Osteoblast (primary cell): ENCODE results near the gene NINL. TPM values are rescaled to one million over a fixed set of nuclear protein-coding genes. Genes with fewer than 3 reads are reported as not detected.

Experiments used
- DNase-seq: peaks from one replicate; pipeline ENCODE4 v3.0.0; 2011; ENCODE audit warnings: low spot score, mixed read lengths; ENCODE audit not compliant: insufficient read length; ENCODE audit errors: missing footprints
- H2AFZ ChIP-seq: 2 replicates; pipeline ENCODE4 v1.6.0; 2011; ENCODE audit warnings: mild to moderate bottlenecking, low read length
- H3K27ac ChIP-seq: 2 replicates; pipeline ENCODE4 v1.5.1; 2011; ENCODE audit warnings: mild to moderate bottlenecking, low read depth, low read length, moderate library complexity
- H3K27me3 ChIP-seq: 2 replicates; pipeline ENCODE4 v1.6.0; 2012; ENCODE audit warnings: mild to moderate bottlenecking, control low read depth, inconsistent platforms, low read length, moderate library complexity; ENCODE audit not compliant: insufficient read depth
- H3K36me3 ChIP-seq: 2 replicates; pipeline ENCODE4 v1.5.1; 2011; ENCODE audit warnings: mild to moderate bottlenecking, low read length, control low read depth, moderate library complexity; ENCODE audit not compliant: insufficient read depth
- H3K4me1 ChIP-seq: 2 replicates; pipeline ENCODE4 v1.5.1; 2011; ENCODE audit warnings: mild to moderate bottlenecking, low read length, control low read depth, moderate library complexity; ENCODE audit not compliant: insufficient read depth
- H3K4me2 ChIP-seq: 2 replicates; pipeline ENCODE4 v1.6.0; 2011; ENCODE audit warnings: mild to moderate bottlenecking, low read length; ENCODE audit not compliant: insufficient read depth
- H3K4me3 ChIP-seq: fragments of 200-600 bp; sonication (generic); 3 replicates; pipeline ENCODE4 v1.5.1; 2012; ENCODE audit warnings: mild to moderate bottlenecking, low read length, inconsistent platforms; ENCODE audit not compliant: insufficient read depth
- H3K79me2 ChIP-seq: 2 replicates; pipeline ENCODE4 v1.6.0; 2012; ENCODE audit warnings: mild to moderate bottlenecking, low read length, control low read depth, inconsistent platforms; ENCODE audit not compliant: insufficient read depth
- H3K9me3 ChIP-seq: 2 replicates; pipeline ENCODE4 v1.5.1; 2011; ENCODE audit warnings: low read depth, low read length, control low read depth
- H4K20me1 ChIP-seq: 2 replicates; pipeline ENCODE4 v1.6.0; 2012; ENCODE audit warnings: mild to moderate bottlenecking, low read length, control low read depth; ENCODE audit not compliant: insufficient read depth
- CTCF ChIP-seq: IDR thresholded peaks from 2 replicates; pipeline ENCODE4 v1.5.1; 2011; ENCODE audit warnings: mild to moderate bottlenecking, low read depth, low read length, moderate library complexity; ENCODE audit errors: extremely low read depth
- total RNA-seq: library from RNA; depleted of rRNA; stranded (reverse); fragments of >200 nt; gene quantifications from 2 replicates; pipeline ENCODE4 v1.2.3, GENCODE V29; 2012

NINL gene
- total RNA-seq, 1 donor: 14.8 TPM

GRCh38 chr20:25521382-25521781, 63.9 kb downstream of the NINL start:
- Histone ChIP-seq H3K36me3 (peaks cover 2% of the 10 kb centered on the region), H3K27me3 (no peaks in the 10 kb centered on the region), H4K20me1 (no peaks in the 10 kb centered on the region), H2AFZ (no peak overlapping the region), H3K4me3 (no peak overlapping the region), H3K27ac (no peak overlapping the region), H3K9me3 (no peaks in the 10 kb centered on the region), H3K79me2 (no peaks in the 10 kb centered on the region), H3K4me2 (no peak overlapping the region), H3K4me1 (peaks cover 12% of the 10 kb centered on the region)
- TF ChIP-seq CTCF: no peak
- no peak for DNase-seq

- no peak overlapping the region for H3K27ac ChIP-seq
- no peak for TF ChIP-seq CTCF
- no peaks in the 10 kb centered on the region for H3K27me3 ChIP-seq
- peaks cover 9% of the 10 kb centered on the region for H3K9me3 ChIP-seq
- peaks cover 9% of the 10 kb centered on the region for H3K36me3 ChIP-seq
- H2AFZ ChIP-seq: no peak overlapping the region
- no peak overlapping the region for H3K4me3 ChIP-seq
- H4K20me1 ChIP-seq: no peaks in the 10 kb centered on the region
- no peak for DNase-seq
- H3K79me2 ChIP-seq: no peaks in the 10 kb centered on the region
- no peak overlapping the region for H3K4me2 ChIP-seq
- no peaks in the 10 kb centered on the region for H3K4me1 ChIP-seq
These were observed 68.2 kb downstream of the NINL start for GRCh38 chr20:25517124-25517523.

GRCh38 chr20:25514747-25515340, 70.5 kb downstream of the NINL start:
- peaks cover 20% of the 10 kb centered on the region for H3K36me3 ChIP-seq
- no peak for TF ChIP-seq CTCF
- H3K4me2 ChIP-seq: no peak overlapping the region
- H3K79me2 ChIP-seq: no peaks in the 10 kb centered on the region
- no peak overlapping the region for H2AFZ ChIP-seq
- H4K20me1 ChIP-seq: no peaks in the 10 kb centered on the region
- peaks cover 9% of the 10 kb centered on the region for H3K9me3 ChIP-seq
- H3K27ac ChIP-seq: no peak overlapping the region
- no peaks in the 10 kb centered on the region for H3K4me1 ChIP-seq
- no peaks in the 10 kb centered on the region for H3K27me3 ChIP-seq
- DNase-seq: no peak
- no peak overlapping the region for H3K4me3 ChIP-seq

- no peak for TF ChIP-seq CTCF
- Histone ChIP-seq H3K4me3 (no peak overlapping the region), H3K4me2 (no peak overlapping the region), H2AFZ (no peak overlapping the region), H4K20me1 (no peaks in the 10 kb centered on the region), H3K36me3 (peaks cover 27% of the 10 kb centered on the region), H3K9me3 (peaks cover 9% of the 10 kb centered on the region), H3K79me2 (no peaks in the 10 kb centered on the region), H3K27ac (no peak overlapping the region), H3K27me3 (no peaks in the 10 kb centered on the region), H3K4me1 (no peaks in the 10 kb centered on the region)
- DNase-seq: no peak
These were observed 71.1 kb downstream of the NINL start for GRCh38 chr20:25514195-25514594.
